ENCODE results near the gene PTCRA.
"Not testable (repeated sequence)": the region's sequence is repeated elsewhere in the genome, so short reads cannot be mapped to it uniquely, and the experiment has no call there.

The PTCRA gene

GRCh38 chr6:42885702-42886101, 30.2 kb upstream of the PTCRA start:
- no peak for DNase-seq (ENCODE audit: low spot score)
- TF ChIP-seq CTCF (IDR thresholded peaks at IDR 0.05; ENCODE audit: extremely low read depth, insufficient read depth, missing control alignments), result no peak
- in situ Hi-C loops (cut with MboI; ENCODE audit: low pct_unique_long_range_greater_than_20kb, low sequenced_read_pairs, unreplicated experiment), result no loop called here

- DNase-seq (ENCODE audit: low spot score); in situ Hi-C loops (cut with MboI; ENCODE audit: low pct_unique_long_range_greater_than_20kb, low sequenced_read_pairs, unreplicated experiment): not testable (repeated sequence)
Measured at GRCh38 chr6:42888201-42888600, 27.7 kb upstream of the PTCRA start.

- no peak for DNase-seq (ENCODE audit: low spot score)
- no peak for TF ChIP-seq CTCF (IDR thresholded peaks at IDR 0.05; ENCODE audit: extremely low read depth, insufficient read depth, missing control alignments)
- in situ Hi-C loops (cut with MboI; ENCODE audit: low pct_unique_long_range_greater_than_20kb, low sequenced_read_pairs, unreplicated experiment), result no loop called here
Measured at GRCh38 chr6:42889815-42890214, 26.0 kb upstream of the PTCRA start.

- in situ Hi-C loops (cut with MboI; ENCODE audit: low pct_unique_long_range_greater_than_20kb, low sequenced_read_pairs, unreplicated experiment), result no loop called here
- TF ChIP-seq CTCF (IDR thresholded peaks at IDR 0.05; ENCODE audit: extremely low read depth, insufficient read depth, missing control alignments), result no peak
- peak; percentile 92 for DNase-seq (ENCODE audit: low spot score)
Measured at GRCh38 chr6:42890311-42891198, 25.3 kb upstream of the PTCRA start.

GRCh38 chr6:42891199-42891722, 24.6 kb upstream of the PTCRA start:
- no peak for DNase-seq (ENCODE audit: low spot score)
- TF ChIP-seq CTCF (IDR thresholded peaks at IDR 0.05; ENCODE audit: extremely low read depth, insufficient read depth, missing control alignments), result no peak
- in situ Hi-C loops (cut with MboI; ENCODE audit: low pct_unique_long_range_greater_than_20kb, low sequenced_read_pairs, unreplicated experiment), result no loop called here

- in situ Hi-C loops (cut with MboI; ENCODE audit: low pct_unique_long_range_greater_than_20kb, low sequenced_read_pairs, unreplicated experiment); DNase-seq (ENCODE audit: low spot score): not testable (repeated sequence)
Measured at GRCh38 chr6:42894041-42894828, 21.6 kb upstream of the PTCRA start.

GRCh38 chr6:42896178-42896719, 19.6 kb upstream of the PTCRA start:
- no peak for TF ChIP-seq CTCF (IDR thresholded peaks at IDR 0.05; ENCODE audit: extremely low read depth, insufficient read depth, missing control alignments)
- in situ Hi-C loops (cut with MboI; ENCODE audit: low pct_unique_long_range_greater_than_20kb, low sequenced_read_pairs, unreplicated experiment), result no loop called here
- DNase-seq (ENCODE audit: low spot score), result no peak

Data from GM13977 (cell line).